Measurements from ENCODE around the gene TSPAN10. TPM values are rescaled to one million over a fixed set of nuclear protein-coding genes. Genes with fewer than 3 reads are reported as not detected.

TSPAN10 gene
- total and polyA plus RNA-seq, 2 experiments from 2014 or later, result 2.6 to 4.7 TPM

DNA sequence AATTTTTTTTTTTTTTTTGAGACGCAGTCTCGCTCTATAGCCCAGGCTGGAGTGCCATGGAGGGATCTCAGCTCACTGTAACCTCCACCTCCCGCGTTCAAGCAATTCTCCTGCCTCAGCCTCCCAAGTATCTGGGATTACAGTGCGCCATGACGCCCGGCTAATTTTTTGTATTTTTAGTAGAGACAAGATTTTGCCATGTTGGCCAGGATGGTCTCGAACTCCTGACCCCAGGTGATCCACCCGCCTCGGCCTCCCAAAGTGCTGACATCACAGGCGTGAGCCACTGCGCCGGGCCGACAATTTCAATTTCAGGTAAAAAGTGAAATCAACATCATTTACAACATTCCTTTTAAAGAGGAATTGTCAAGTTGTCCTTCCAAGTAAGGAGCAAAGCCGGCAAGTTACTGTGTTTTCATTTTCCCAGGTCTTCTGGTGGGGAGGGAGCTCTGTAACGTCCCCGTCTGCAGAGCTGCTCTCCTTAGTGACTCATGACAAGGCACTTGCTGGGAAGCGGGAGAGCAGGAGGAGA, 957 bp upstream of the TSPAN10 start:
- Histone ChIP-seq H3K9me2 (ENCODE audit: insufficient read depth) (no peaks in the 10 kb centered on the region), H3K36me3 (ENCODE audit: low read depth) (peaks cover 4% of the 10 kb centered on the region; the same call in 1 of the 2 replicates), H3K4me3 (peak overlapping the region; percentile 90), H3F3A (ENCODE audit: insufficient read depth) (no peaks in the 10 kb centered on the region; the same call in 1 of the 2 replicates), H2AFZ (peak overlapping the region; percentile 49; the same call in 1 of the 2 replicates), H3K4me1 (ENCODE audit: insufficient read depth) (peaks cover 17% of the 10 kb centered on the region), H3K27me3 (replicated peaks; ENCODE audit: insufficient read depth) (no peaks in the 10 kb centered on the region), H3K9ac (peak overlapping the region; percentile 94), H3K4me2 (ENCODE audit: unreplicated experiment) (peak overlapping the region; percentile 85), H3K9me3 (ENCODE audit: low read depth) (no peaks in the 10 kb centered on the region), H3K27ac (peak overlapping the region; percentile 89), H3K79me2 (ENCODE audit: insufficient read depth) (peaks cover 56% of the 10 kb centered on the region), H4K20me1 (ENCODE audit: insufficient read depth) (peaks cover 7% of the 10 kb centered on the region; the same call in 1 of the 2 replicates)
- peak; percentile 83 for DNase-seq
- in situ Hi-C loops (cut with MboI), result no loop called here
- WGBS, 2 experiments (ENCODE audit: low coverage in 1 of 2, low lambda C conversion rate in 2 of 2, missing lambda C conversion rate in 2 of 2), result 13 to 18% methylated on average over 18 of the region's 18 CpGs
- TF ChIP-seq EZH2 (IDR thresholded peaks at IDR 0.05; ENCODE audit: insufficient read depth, poor library complexity, severe bottlenecking) (no peak), EZH2phosphoT487 (IDR thresholded peaks at IDR 0.05; ENCODE audit: insufficient read depth, low read depth) (no peak)

DNA sequence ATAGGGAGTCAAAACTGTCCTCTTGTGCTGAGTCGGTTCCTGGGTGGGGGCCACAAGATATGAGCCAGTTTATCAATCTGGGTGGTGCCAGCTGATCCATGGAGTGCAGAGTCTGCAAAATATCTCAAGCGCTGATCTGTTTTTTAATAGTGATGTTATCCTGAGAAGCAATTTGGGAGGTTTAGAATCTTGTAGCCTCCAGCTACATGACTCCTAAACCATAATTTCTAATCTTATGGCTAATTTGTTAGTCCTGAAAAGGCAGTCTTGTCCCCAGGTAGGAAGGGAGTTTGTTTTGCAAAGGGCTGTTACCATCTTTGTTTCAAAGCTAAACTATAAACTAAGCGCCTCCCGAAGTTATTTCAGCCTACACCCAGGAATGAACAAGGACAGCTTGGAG, 1.7 kb downstream of the TSPAN10 start:
- no peak for DNase-seq
- 95 to 98% methylated on average over 4 of the region's 4 CpGs for WGBS, 2 experiments (ENCODE audit: low coverage in 1 of 2, low lambda C conversion rate in 2 of 2, missing lambda C conversion rate in 2 of 2)
- H3K9me3 ChIP-seq (ENCODE audit: low read depth), result no peaks in the 10 kb centered on the region
- H3F3A ChIP-seq (ENCODE audit: insufficient read depth), result no peaks in the 10 kb centered on the region
- H3K27ac ChIP-seq, result no peak overlapping the region
- H2AFZ ChIP-seq, result no peak overlapping the region
- no peaks in the 10 kb centered on the region for H3K9me2 ChIP-seq (ENCODE audit: insufficient read depth)
- peaks cover 4% of the 10 kb centered on the region; the same call in 1 of the 2 replicates for H4K20me1 ChIP-seq (ENCODE audit: insufficient read depth)
- peaks cover 30% of the 10 kb centered on the region for H3K79me2 ChIP-seq (ENCODE audit: insufficient read depth)
- H3K27me3 ChIP-seq (replicated peaks; ENCODE audit: insufficient read depth), result no peaks in the 10 kb centered on the region
- TF ChIP-seq EZH2 (IDR thresholded peaks at IDR 0.05; ENCODE audit: insufficient read depth, poor library complexity, severe bottlenecking), result no peak
- TF ChIP-seq EZH2phosphoT487 (IDR thresholded peaks at IDR 0.05; ENCODE audit: insufficient read depth, low read depth), result no peak
- H3K36me3 ChIP-seq (ENCODE audit: low read depth), result no peaks in the 10 kb centered on the region
- in situ Hi-C loops (cut with MboI), result no loop called here
- no peak overlapping the region for H3K9ac ChIP-seq
- peaks cover 29% of the 10 kb centered on the region for H3K4me1 ChIP-seq (ENCODE audit: insufficient read depth)
- H3K4me3 ChIP-seq, result no peak overlapping the region
- H3K4me2 ChIP-seq (ENCODE audit: unreplicated experiment), result no peak overlapping the region

DNA sequence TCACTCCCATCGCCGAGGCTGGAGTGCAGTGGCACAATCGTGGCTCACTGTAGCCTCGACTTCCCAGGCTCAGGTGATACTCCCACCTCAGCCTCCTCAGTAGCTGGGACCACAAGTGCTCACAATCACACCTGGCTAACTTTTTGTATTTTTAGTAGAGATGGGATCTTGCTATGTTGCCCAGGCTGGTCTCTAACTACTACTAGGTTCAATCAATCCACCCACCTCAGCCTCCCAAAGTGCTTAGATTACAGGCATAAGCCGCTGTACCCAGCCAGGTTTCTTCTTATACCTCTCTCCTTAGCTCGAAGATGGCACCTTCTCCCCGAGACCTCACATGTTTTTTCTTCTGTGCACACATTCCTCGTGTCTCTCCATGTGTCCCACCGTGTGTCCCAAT, 3.0 kb downstream of the TSPAN10 start:
- Histone ChIP-seq H4K20me1 (ENCODE audit: insufficient read depth) (0 out of 2 replicates have a peak, but pooled peaks cover 4% of the 10 kb centered on the region), H3K4me2 (ENCODE audit: unreplicated experiment) (no peak overlapping the region), H3K9me2 (ENCODE audit: insufficient read depth) (no peaks in the 10 kb centered on the region), H3F3A (ENCODE audit: insufficient read depth) (no peaks in the 10 kb centered on the region), H3K27me3 (replicated peaks; ENCODE audit: insufficient read depth) (no peaks in the 10 kb centered on the region), H3K4me1 (ENCODE audit: insufficient read depth) (peaks cover 20% of the 10 kb centered on the region), H2AFZ (no peak overlapping the region), H3K27ac (no peak overlapping the region), H3K9ac (no peak overlapping the region), H3K9me3 (ENCODE audit: low read depth) (no peaks in the 10 kb centered on the region), H3K79me2 (ENCODE audit: insufficient read depth) (peaks cover 16% of the 10 kb centered on the region), H3K36me3 (ENCODE audit: low read depth) (no peaks in the 10 kb centered on the region), H3K4me3 (no peak overlapping the region)
- no peak for TF ChIP-seq EZH2phosphoT487 (IDR thresholded peaks at IDR 0.05; ENCODE audit: insufficient read depth, low read depth)
- TF ChIP-seq EZH2 (IDR thresholded peaks at IDR 0.05; ENCODE audit: insufficient read depth, poor library complexity, severe bottlenecking), result no peak
- WGBS, 2 experiments (ENCODE audit: low coverage in 1 of 2, low lambda C conversion rate in 2 of 2, missing lambda C conversion rate in 2 of 2), result 81% methylated on average over 9 of the region's 9 CpGs
- no peak for DNase-seq
- in situ Hi-C loops (cut with MboI), result no loop called here

GRCh38 chr17:81641825-81642489, 5.0 kb downstream of the TSPAN10 start:
- DNase-seq, result peak; percentile 93
- H3K4me2 ChIP-seq (ENCODE audit: unreplicated experiment), result peak overlapping the region; percentile 36
- no peaks in the 10 kb centered on the region for H3K9me2 ChIP-seq (ENCODE audit: insufficient read depth)
- peaks cover 12% of the 10 kb centered on the region for H3K4me1 ChIP-seq (ENCODE audit: insufficient read depth)
- H4K20me1 ChIP-seq (ENCODE audit: insufficient read depth), result no peaks in the 10 kb centered on the region
- no peaks in the 10 kb centered on the region for H3K79me2 ChIP-seq (ENCODE audit: insufficient read depth)
- in situ Hi-C loops (cut with MboI), result no loop called here
- peak overlapping the region; percentile 5; the same call in 1 of the 2 replicates for H3K4me3 ChIP-seq
- H3K9me3 ChIP-seq (ENCODE audit: low read depth), result no peaks in the 10 kb centered on the region
- H2AFZ ChIP-seq, result peak overlapping the region; percentile 73
- H3K27me3 ChIP-seq (replicated peaks; ENCODE audit: insufficient read depth), result no peaks in the 10 kb centered on the region
- H3K36me3 ChIP-seq (ENCODE audit: low read depth), result no peaks in the 10 kb centered on the region
- WGBS, 2 experiments (ENCODE audit: low coverage in 1 of 2, low lambda C conversion rate in 2 of 2, missing lambda C conversion rate in 2 of 2), result 54 to 57% methylated on average over 17 of the region's 17 CpGs
- peak overlapping the region; percentile 73 for H3K27ac ChIP-seq
- peak overlapping the region; percentile 76 for H3K9ac ChIP-seq
- no peak for TF ChIP-seq EZH2phosphoT487 (IDR thresholded peaks at IDR 0.05; ENCODE audit: insufficient read depth, low read depth)
- no peak for TF ChIP-seq EZH2 (IDR thresholded peaks at IDR 0.05; ENCODE audit: insufficient read depth, poor library complexity, severe bottlenecking)
- H3F3A ChIP-seq (ENCODE audit: insufficient read depth), result no peaks in the 10 kb centered on the region

Measured in GM23248 (cell line).